ENCODE measurements around the gene SWAP70.

SWAP70 gene

GRCh38 chr11:9733212-9733611 lies 69.3 kb downstream of the SWAP70 start:
- no peak overlapping the region for H2AFZ ChIP-seq (ENCODE audit: low read depth, low read length, severe bottlenecking)
- H3F3A ChIP-seq (ENCODE audit: insufficient read depth): peaks cover 97% of the 10 kb centered on the region
- no peaks in the 10 kb centered on the region for H3K9me2 ChIP-seq (replicated peaks; ENCODE audit: insufficient read depth, low read length)
- H3K4me3 ChIP-seq (ENCODE audit: insufficient read depth, low read length, poor library complexity, severe bottlenecking): no peak overlapping the region
- no peak overlapping the region for H3K4me2 ChIP-seq (ENCODE audit: low read depth, low read length, poor library complexity, severe bottlenecking)
- H3K36me3 ChIP-seq (ENCODE audit: low read length): peaks cover 96% of the 10 kb centered on the region
- peaks cover 96% of the 10 kb centered on the region for H3K79me2 ChIP-seq (ENCODE audit: insufficient read depth, low read length)
- no peak for TF ChIP-seq CTCF (IDR thresholded peaks at IDR 0.05; ENCODE audit: insufficient read depth, low read length, poor library complexity, severe bottlenecking)
- H4K20me1 ChIP-seq (ENCODE audit: low read depth, low read length): peaks cover 35% of the 10 kb centered on the region
- H3K27ac ChIP-seq (ENCODE audit: low read depth, low read length): peak overlapping the region; percentile 16; the same call in 1 of the 2 replicates
- no peaks in the 10 kb centered on the region for H3K27me3 ChIP-seq (ENCODE audit: low read length)
- no peaks in the 10 kb centered on the region for H3K9me3 ChIP-seq (ENCODE audit: insufficient read depth, low read length)
- H3K9ac ChIP-seq (ENCODE audit: low read length): no peak overlapping the region

- Histone ChIP-seq H3K9ac (ENCODE audit: low read length) (no peak overlapping the region), H3K27me3 (ENCODE audit: low read length) (no peaks in the 10 kb centered on the region), H3K79me2 (ENCODE audit: insufficient read depth, low read length) (peaks cover 95% of the 10 kb centered on the region), H3K4me3 (ENCODE audit: insufficient read depth, low read length, poor library complexity, severe bottlenecking) (no peak overlapping the region), H3F3A (ENCODE audit: insufficient read depth) (peaks cover 97% of the 10 kb centered on the region), H3K27ac (ENCODE audit: low read depth, low read length) (peak overlapping the region; percentile 57; the same call in 1 of the 2 replicates), H2AFZ (ENCODE audit: low read depth, low read length, severe bottlenecking) (no peak overlapping the region), H3K9me3 (ENCODE audit: insufficient read depth, low read length) (no peaks in the 10 kb centered on the region), H3K36me3 (ENCODE audit: low read length) (peaks cover 95% of the 10 kb centered on the region), H4K20me1 (ENCODE audit: low read depth, low read length) (peaks cover 34% of the 10 kb centered on the region), H3K4me2 (ENCODE audit: low read depth, low read length, poor library complexity, severe bottlenecking) (no peak overlapping the region), H3K9me2 (replicated peaks; ENCODE audit: insufficient read depth, low read length) (no peaks in the 10 kb centered on the region)
- no peak for TF ChIP-seq CTCF (IDR thresholded peaks at IDR 0.05; ENCODE audit: insufficient read depth, low read length, poor library complexity, severe bottlenecking)
- TF ChIP-seq EZH2phosphoT487 (conservative IDR thresholded peaks at IDR 0.05; ENCODE audit: low read length): no peak
Observed at GRCh38 chr11:9735236-9735635, 71.4 kb downstream of the SWAP70 start.

- peaks cover 95% of the 10 kb centered on the region for H3K79me2 ChIP-seq (ENCODE audit: insufficient read depth, low read length)
- TF ChIP-seq CTCF (IDR thresholded peaks at IDR 0.05; ENCODE audit: insufficient read depth, low read length, poor library complexity, severe bottlenecking): no peak
- no peak for TF ChIP-seq EZH2phosphoT487 (conservative IDR thresholded peaks at IDR 0.05; ENCODE audit: low read length)
- H3K27ac ChIP-seq (ENCODE audit: low read depth, low read length): peak overlapping the region; percentile 57
- peak overlapping the region; percentile 1 for H3K4me2 ChIP-seq (ENCODE audit: low read depth, low read length, poor library complexity, severe bottlenecking)
- no peaks in the 10 kb centered on the region for H3K9me3 ChIP-seq (ENCODE audit: insufficient read depth, low read length)
- no peaks in the 10 kb centered on the region for H3K9me2 ChIP-seq (replicated peaks; ENCODE audit: insufficient read depth, low read length)
- no peaks in the 10 kb centered on the region for H3K27me3 ChIP-seq (ENCODE audit: low read length)
- H3K36me3 ChIP-seq (ENCODE audit: low read length): peaks cover 95% of the 10 kb centered on the region
- peaks cover 97% of the 10 kb centered on the region for H3F3A ChIP-seq (ENCODE audit: insufficient read depth)
- H3K4me3 ChIP-seq (ENCODE audit: insufficient read depth, low read length, poor library complexity, severe bottlenecking): no peak overlapping the region
- no peak overlapping the region for H2AFZ ChIP-seq (ENCODE audit: low read depth, low read length, severe bottlenecking)
- no peak overlapping the region for H3K9ac ChIP-seq (ENCODE audit: low read length)
- peaks cover 28% of the 10 kb centered on the region for H4K20me1 ChIP-seq (ENCODE audit: low read depth, low read length)
Observed at GRCh38 chr11:9735919-9736318, 72.0 kb downstream of the SWAP70 start.
